Stimulated activated CD8-positive, alpha-beta memory T cell treated with anti-CD3 and anti-CD28 coated beads, Interleukin-15, amount 100 ng/mL, for 1 hour (primary cell): ENCODE data around the gene SLC12A6.
"Not testable (repeated sequence)": the region's sequence is repeated elsewhere in the genome, so short reads cannot be mapped to it uniquely, and the experiment has no call there.

Experiments
- DNase-seq: peaks from one replicate; pipeline ENCODE4 v3.0.0-alpha.2; 2020; ENCODE audit warnings: low read depth

The SLC12A6 gene

DNA sequence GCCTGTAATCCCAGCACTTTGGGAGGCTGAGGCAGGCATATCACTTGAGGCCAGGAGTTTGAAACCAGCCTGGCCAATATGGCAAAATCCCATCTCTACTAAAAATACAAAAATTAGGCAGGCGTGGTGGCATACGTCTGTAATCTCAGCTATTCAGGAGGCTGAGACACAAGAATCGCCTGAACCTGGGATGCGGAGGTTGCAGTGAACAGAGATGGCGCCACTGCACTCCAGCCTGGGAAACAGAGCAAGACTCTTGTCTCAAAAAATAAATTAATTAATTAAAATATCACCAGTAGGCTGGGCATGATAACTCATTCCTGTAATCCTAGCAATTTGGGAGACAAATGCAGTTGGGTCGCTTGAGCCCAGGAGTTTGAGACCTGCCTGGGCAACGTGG, 144.3 kb downstream of the SLC12A6 start:
- not testable (repeated sequence) for DNase-seq

DNA sequence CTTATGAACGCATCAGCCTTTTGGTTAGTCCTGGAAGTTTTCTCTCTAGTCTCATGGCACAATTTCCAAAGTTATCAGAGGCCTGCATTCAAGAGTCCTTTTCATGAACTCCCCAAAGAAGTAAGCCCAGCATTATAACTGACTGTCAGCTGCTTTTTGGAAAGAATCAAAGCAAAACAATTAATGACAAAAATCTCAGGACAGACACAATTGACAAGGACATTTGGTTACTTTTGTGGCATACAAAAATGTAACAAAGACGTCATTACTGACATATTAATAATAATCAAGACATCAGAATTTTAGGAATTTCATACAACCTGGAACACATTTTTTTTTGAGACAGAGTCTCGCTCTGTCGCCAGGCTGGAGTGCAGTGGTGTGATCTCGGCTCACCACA, 148.9 kb downstream of the SLC12A6 start:
- no peak for DNase-seq

- DNase-seq: no peak
These were observed 151.9 kb downstream of the SLC12A6 start for GRCh38 chr15:34185666-34186065.

DNA sequence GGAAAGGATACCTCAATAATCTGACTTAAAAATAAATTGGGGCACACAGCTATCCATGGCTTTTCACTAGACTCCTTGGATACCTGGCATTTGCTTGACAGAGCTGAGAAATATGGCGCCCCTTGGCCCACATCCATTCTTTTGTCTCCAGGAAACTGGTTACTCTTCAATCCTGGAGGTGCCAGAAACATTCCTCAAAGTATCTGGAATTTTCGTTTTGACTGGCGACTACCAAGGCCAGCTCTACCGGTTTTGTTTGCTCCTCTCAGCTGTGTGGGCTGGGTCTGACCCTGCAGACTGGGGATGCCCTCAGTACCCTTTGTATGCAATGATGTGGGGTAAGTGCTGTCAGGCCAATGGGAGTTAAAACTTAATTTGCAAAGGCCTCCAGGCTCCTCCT, 154.6 kb downstream of the SLC12A6 start:
- DNase-seq: no peak
